ENCODE measurements around the gene LCMT2. TPM values are rescaled to one million over a fixed set of nuclear protein-coding genes. Genes with fewer than 3 reads are reported as not detected.

Gene LCMT2
- total and polyA plus RNA-seq, 8 donors: under 0.01 to 6.4 (median 2.5) TPM

DNA sequence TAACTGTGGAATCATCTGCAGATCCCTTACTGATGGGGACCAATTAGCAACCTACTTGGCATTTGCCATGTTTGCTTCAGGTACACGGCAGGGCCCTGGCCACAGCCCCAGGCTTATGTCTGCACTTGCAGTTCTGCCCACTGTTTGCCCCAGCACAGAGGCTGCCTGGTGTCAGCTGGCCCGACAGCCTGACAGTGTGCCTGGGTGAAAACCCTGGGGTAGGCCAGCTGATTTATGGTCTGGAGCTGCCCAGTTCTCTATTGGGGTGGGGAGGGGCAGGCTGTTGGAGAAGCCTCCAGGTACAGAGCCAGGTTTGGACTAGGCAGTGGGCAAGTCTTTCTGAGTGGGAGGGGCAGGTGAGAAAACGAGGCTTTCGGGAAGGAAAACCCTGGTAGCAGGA is 52.5 kb downstream of the LCMT2 start:
- WGBS, 5 donors: 44 to 67% (median 46%) methylated on average over 3 to 4 of the region's 4 CpGs
- Histone ChIP-seq H3K27me3 (peaks cover 0 to 38% (median 14%) of the 10 kb centered on the region in 3 donors), H3K27ac (no peak overlapping the region), H3K4me1 (no peaks in the 10 kb centered on the region), H3K4me3 (no peak overlapping the region), H3K9me3 (no peaks in the 10 kb centered on the region), H3K36me3 (no peaks in the 10 kb centered on the region)
- no peak for DNase-seq
- intact Hi-C loops (cut with DNase I; ENCODE audit: low total_unique reads): no loop called here
- no peak for TF ChIP-seq EP300 (IDR thresholded peaks at IDR 0.05)
- TF ChIP-seq POLR2A (IDR thresholded peaks at IDR 0.05): no peak
- TF ChIP-seq, protein P1, sequence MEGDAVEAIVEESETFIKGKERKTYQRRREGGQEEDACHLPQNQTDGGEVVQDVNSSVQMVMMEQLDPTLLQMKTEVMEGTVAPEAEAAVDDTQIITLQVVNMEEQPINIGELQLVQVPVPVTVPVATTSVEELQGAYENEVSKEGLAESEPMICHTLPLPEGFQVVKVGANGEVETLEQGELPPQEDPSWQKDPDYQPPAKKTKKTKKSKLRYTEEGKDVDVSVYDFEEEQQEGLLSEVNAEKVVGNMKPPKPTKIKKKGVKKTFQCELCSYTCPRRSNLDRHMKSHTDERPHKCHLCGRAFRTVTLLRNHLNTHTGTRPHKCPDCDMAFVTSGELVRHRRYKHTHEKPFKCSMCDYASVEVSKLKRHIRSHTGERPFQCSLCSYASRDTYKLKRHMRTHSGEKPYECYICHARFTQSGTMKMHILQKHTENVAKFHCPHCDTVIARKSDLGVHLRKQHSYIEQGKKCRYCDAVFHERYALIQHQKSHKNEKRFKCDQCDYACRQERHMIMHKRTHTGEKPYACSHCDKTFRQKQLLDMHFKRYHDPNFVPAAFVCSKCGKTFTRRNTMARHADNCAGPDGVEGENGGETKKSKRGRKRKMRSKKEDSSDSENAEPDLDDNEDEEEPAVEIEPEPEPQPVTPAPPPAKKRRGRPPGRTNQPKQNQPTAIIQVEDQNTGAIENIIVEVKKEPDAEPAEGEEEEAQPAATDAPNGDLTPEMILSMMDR (IDR thresholded peaks at IDR 0.05): no peak
- no peak for TF ChIP-seq POLR2AphosphoS5 (IDR thresholded peaks at IDR 0.05)

DNA sequence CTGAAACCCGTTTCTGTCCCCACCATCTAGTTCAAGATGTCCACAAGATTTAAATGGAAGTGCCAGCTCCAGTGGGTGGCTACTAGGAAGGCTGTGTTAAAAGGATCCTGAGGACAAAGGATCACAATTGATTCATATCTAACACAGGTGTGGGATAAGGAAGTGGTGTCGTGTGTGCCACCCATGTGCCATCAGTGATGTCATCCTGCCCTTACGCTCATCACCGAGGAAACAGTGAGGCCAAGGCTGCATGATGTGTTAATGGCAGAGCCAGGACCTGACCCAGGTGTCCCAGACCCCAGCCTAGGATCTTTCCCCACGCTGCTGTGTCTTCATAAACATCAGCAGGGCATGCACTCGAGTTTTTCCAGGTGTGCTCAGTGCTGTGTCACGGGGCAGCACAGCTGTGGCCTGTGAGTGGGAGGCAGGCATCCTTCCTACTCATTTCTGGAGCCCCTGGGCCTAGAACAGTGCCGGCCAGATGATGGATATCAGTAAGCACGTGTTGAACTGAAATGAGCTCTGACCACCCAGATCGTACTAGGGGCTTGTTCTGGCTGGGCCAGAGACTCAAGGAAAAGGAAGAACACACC is 53.0 kb downstream of the LCMT2 start:
- no peak for TF ChIP-seq EP300 (IDR thresholded peaks at IDR 0.05)
- H3K27me3 ChIP-seq: peaks cover 0 to 42% (median 14%) of the 10 kb centered on the region in 3 donors
- H3K36me3 ChIP-seq: no peaks in the 10 kb centered on the region
- H3K27ac ChIP-seq: no peak overlapping the region
- intact Hi-C loops (cut with DNase I; ENCODE audit: low total_unique reads): no loop called here
- no peak overlapping the region for H3K4me3 ChIP-seq
- 67 to 71% (median 68%) methylated on average over 10 of the region's 10 CpGs for WGBS, 5 donors
- H3K4me1 ChIP-seq: no peaks in the 10 kb centered on the region
- H3K9me3 ChIP-seq: peaks cover 0 to 2% (median 0%) of the 10 kb centered on the region in 4 donors
- DNase-seq: no peak

DNA sequence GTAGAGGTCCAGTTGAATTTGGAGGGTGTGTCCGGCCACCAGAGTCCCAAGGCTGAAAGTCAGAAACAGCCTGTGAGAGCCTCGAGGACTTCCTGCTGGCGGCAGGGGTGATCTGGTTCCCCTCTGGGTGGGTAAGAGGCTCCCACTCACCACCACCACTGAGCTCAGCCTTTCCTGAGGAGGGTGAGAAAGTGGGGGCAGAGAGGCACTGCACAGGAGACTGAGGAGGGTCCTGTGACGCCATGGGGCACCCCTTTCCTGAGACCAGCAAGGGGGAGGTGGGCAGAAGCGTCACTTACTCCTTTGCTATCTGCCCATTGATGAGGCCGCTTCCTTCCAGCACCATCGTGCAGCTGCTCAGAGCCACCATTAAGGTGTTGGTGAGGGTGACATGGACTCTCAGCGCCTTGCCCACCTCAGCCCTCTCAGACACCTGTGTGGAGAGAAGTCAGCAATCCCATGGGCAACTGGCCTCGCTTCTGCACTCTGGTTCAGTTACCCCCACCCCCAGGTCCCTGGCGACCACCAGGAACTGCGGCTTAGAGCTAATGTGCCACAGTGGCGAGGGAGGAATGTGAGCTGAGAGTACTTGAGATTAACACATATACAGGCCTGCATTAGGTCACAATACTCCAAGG is 53.7 kb downstream of the LCMT2 start:
- intact Hi-C loops (cut with DNase I; ENCODE audit: low total_unique reads): no loop called here
- Histone ChIP-seq H3K9me3 (peaks cover 0 to 7% (median 0%) of the 10 kb centered on the region in 4 donors), H3K27ac (no peak overlapping the region), H3K27me3 (peaks cover 0 to 42% (median 14%) of the 10 kb centered on the region in 3 donors), H3K4me3 (no peak overlapping the region), H3K36me3 (no peaks in the 10 kb centered on the region), H3K4me1 (no peaks in the 10 kb centered on the region)
- DNase-seq: no peak
- WGBS, 5 donors: 68 to 79% (median 73%) methylated on average over 12 of the region's 12 CpGs
- no peak for TF ChIP-seq POLR2A (IDR thresholded peaks at IDR 0.05)
- TF ChIP-seq EP300 (IDR thresholded peaks at IDR 0.05): no peak
- TF ChIP-seq, protein P1 (IDR thresholded peaks at IDR 0.05): no peak
- TF ChIP-seq POLR2AphosphoS5 (IDR thresholded peaks at IDR 0.05): no peak

DNA sequence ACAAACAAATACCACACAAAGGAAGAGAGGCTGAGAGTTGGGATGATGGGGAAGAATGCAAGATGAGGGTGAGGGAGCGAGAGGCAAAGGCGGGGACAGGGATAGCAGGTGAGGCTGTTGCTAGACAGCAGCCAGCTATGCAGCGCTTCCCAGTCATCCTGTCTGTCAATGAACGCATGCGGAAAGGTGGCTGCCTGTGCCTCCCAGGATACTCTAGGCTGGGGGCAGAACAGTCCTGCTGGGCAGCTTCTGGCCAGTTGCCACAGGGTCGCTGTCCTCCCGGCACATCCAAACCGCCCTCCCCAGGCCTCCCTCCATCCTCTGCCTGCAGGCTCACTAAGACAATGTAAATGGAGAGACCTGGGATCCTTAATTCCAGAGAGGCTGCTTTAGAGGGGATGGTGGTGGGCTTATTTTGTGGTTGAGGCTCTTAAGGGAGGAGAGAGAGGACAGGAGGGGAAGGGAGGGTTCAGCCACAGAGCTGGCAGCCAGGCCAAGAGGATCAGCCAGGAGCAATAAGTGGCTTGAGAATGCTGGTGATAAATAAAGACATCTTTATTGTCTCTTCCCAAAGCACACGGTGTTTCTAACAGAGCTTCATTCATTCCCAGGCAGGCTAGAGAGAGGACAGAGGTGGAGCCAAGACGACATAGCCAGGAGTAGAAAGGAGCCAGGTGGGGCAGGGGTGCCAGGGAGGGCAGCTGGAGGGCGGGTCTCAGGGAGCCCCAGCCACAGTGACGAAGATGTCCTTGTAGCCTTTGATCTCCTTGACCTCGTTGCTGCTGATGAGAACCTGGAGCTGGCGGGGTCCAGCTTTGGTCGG is 54.4 kb downstream of the LCMT2 start:
- no peak for DNase-seq
- intact Hi-C loops (cut with DNase I; ENCODE audit: low total_unique reads): no loop called here
- no peak for TF ChIP-seq POLR2A (IDR thresholded peaks at IDR 0.05)
- no peak for TF ChIP-seq POLR2AphosphoS5 (IDR thresholded peaks at IDR 0.05)
- TF ChIP-seq, protein P1 (IDR thresholded peaks at IDR 0.05): no peak
- no peak for TF ChIP-seq EP300 (IDR thresholded peaks at IDR 0.05)
- Histone ChIP-seq H3K36me3 (no peaks in the 10 kb centered on the region), H3K27ac (no peak overlapping the region), H3K27me3 (peaks cover 0 to 40% (median 14%) of the 10 kb centered on the region in 3 donors), H3K4me1 (no peaks in the 10 kb centered on the region), H3K9me3 (peaks cover 0 to 7% (median 0%) of the 10 kb centered on the region in 4 donors), H3K4me3 (no peak overlapping the region)
- WGBS, 5 donors: 66 to 70% (median 67%) methylated on average over 14 to 15 of the region's 15 CpGs

All from stomach (tissue), 9 donors.